ENCODE data around the gene TNS1. TPM values are rescaled to one million over a fixed set of nuclear protein-coding genes. Genes with fewer than 3 reads are reported as not detected.

TNS1 gene
- total RNA-seq, 1 experiment from 2014 or later, result 3.4 TPM

DNA sequence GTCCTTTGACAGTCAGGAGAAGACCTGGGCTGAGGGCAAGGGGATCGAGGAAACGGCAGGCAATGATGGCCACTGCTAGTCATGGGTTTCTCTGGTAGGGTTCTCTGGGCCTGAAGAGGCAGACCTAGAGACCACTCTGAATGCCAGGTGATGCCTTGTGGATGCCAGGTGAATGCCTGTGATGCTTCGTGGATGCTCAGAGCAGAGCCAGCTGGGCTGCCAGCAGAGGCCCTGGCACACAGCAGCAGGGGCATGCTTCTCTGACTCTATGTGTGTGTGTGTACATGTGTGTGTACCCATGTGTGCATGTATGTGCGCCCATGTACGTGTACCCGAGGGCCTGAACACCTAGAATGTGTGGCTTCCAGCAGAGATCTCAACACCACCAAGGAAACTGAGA is 172.0 kb downstream of the TNS1 start:
- H3K9ac ChIP-seq (ENCODE audit: extremely low read depth, insufficient read length, low read length), result no peak overlapping the region
- H3K79me2 ChIP-seq (ENCODE audit: insufficient read depth, low read length), result no peaks in the 10 kb centered on the region
- H3K4ac ChIP-seq (ENCODE audit: low read depth, low read length), result no peak overlapping the region
- no peaks in the 10 kb centered on the region; a peak in 1 of 5 replicates for H3K9me3 Mint-ChIP-seq
- no peak overlapping the region for H3K4me2 ChIP-seq (ENCODE audit: insufficient read depth, insufficient read length, low read length)
- H2BK12ac ChIP-seq (ENCODE audit: insufficient read length, low read depth, low read length), result no peak overlapping the region
- H3K9me3 ChIP-seq (ENCODE audit: control insufficient read depth, low read depth, low read length), result no peaks in the 10 kb centered on the region
- H3K27me3 ChIP-seq (ENCODE audit: insufficient read depth, low read length), result no peaks in the 10 kb centered on the region
- H4K20me1 ChIP-seq (ENCODE audit: control insufficient read depth, insufficient read depth, insufficient read length), result no peaks in the 10 kb centered on the region
- H3K27me3 Mint-ChIP-seq (ENCODE audit: low read depth), result peaks cover 15% of the 10 kb centered on the region
- TF ChIP-seq, protein P1, sequence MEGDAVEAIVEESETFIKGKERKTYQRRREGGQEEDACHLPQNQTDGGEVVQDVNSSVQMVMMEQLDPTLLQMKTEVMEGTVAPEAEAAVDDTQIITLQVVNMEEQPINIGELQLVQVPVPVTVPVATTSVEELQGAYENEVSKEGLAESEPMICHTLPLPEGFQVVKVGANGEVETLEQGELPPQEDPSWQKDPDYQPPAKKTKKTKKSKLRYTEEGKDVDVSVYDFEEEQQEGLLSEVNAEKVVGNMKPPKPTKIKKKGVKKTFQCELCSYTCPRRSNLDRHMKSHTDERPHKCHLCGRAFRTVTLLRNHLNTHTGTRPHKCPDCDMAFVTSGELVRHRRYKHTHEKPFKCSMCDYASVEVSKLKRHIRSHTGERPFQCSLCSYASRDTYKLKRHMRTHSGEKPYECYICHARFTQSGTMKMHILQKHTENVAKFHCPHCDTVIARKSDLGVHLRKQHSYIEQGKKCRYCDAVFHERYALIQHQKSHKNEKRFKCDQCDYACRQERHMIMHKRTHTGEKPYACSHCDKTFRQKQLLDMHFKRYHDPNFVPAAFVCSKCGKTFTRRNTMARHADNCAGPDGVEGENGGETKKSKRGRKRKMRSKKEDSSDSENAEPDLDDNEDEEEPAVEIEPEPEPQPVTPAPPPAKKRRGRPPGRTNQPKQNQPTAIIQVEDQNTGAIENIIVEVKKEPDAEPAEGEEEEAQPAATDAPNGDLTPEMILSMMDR (conservative IDR thresholded peaks at IDR 0.05), result no peak
- H3K27ac Mint-ChIP-seq, result no peak overlapping the region; a peak in 1 of 7 replicates
- H3K56ac ChIP-seq (ENCODE audit: insufficient read length, low read depth, low read length), result no peak overlapping the region
- WGBS (ENCODE audit: extremely low coverage, insufficient read length, low lambda C conversion rate), result no CpG with 5 or more reads among the region's 6 CpGs
- no peak overlapping the region for H3K27ac ChIP-seq (ENCODE audit: insufficient read length, low read depth, low read length)
- no peaks in the 10 kb centered on the region for H3K23me2 ChIP-seq (ENCODE audit: insufficient read length, low read depth, low read length, poor library complexity, severe bottlenecking)
- H3K36me3 Mint-ChIP-seq (ENCODE audit: insufficient read depth in 1 of 3, low read depth in 3 of 3), result peaks cover 0 to 8% (median 7%) of the 10 kb centered on the region in 3 experiments; a peak in 5 of 7 replicates
- no peak for DNase-seq
- no peak overlapping the region for H2AFZ ChIP-seq (ENCODE audit: low read length)
- H2BK120ac ChIP-seq (ENCODE audit: low read depth, low read length, poor library complexity, severe bottlenecking), result no peak overlapping the region
- no peak overlapping the region for H4K91ac ChIP-seq (ENCODE audit: insufficient read length, low read depth, low read length)
- no peak overlapping the region for H3K18ac ChIP-seq (ENCODE audit: insufficient read length, low read depth, low read length)
- no peak overlapping the region; the same call in 1 of the 2 replicates for H3K14ac ChIP-seq (ENCODE audit: insufficient read depth, low read length)
- H2BK5ac ChIP-seq (ENCODE audit: insufficient read length, low read length), result no peak overlapping the region
- no peak overlapping the region for H2BK20ac ChIP-seq (ENCODE audit: low read depth, low read length, poor library complexity, severe bottlenecking)
- no peak overlapping the region for H4K8ac ChIP-seq (replicated peaks; ENCODE audit: insufficient read length, low read depth, low read length)
- no peaks in the 10 kb centered on the region for H3K79me1 ChIP-seq (ENCODE audit: insufficient read depth, low read depth, low read length, poor library complexity, severe bottlenecking)
- no peak overlapping the region for H2AK5ac ChIP-seq (ENCODE audit: insufficient read length, low read length)
- no peak overlapping the region for H3K23ac ChIP-seq (ENCODE audit: insufficient read length, low read depth, low read length)
- no peak overlapping the region for H2BK15ac ChIP-seq (ENCODE audit: low read depth, low read length)
- H3K4me1 ChIP-seq (ENCODE audit: insufficient read depth, low read length), result no peaks in the 10 kb centered on the region
- H3K4me1 Mint-ChIP-seq, result peaks cover 8 to 25% of the 10 kb centered on the region in 2 experiments
- H4K5ac ChIP-seq (ENCODE audit: insufficient read length, low read depth, low read length), result no peak overlapping the region
- H3K4me3 Mint-ChIP-seq, result no peak overlapping the region
- no peak overlapping the region for H3T11ph ChIP-seq (ENCODE audit: low read length)
